Effector CD4-positive, alpha-beta T cell (primary cell): ENCODE data around the gene FER.
"Not testable (repeated sequence)": the region's sequence is repeated elsewhere in the genome, so short reads cannot be mapped to it uniquely, and the experiment has no call there.

Source experiments
- DNase-seq: peaks from one replicate; pipeline ENCODE4 v3.0.0-alpha.2; 2020

Gene FER

GRCh38 chr5:109141222-109142200 is 393.8 kb downstream of the FER start:
- DNase-seq = no peak

- DNase-seq = no peak
These were observed 395.3 kb downstream of the FER start for GRCh38 chr5:109143031-109143430.

- no peak for DNase-seq
These were observed 397.4 kb downstream of the FER start for GRCh38 chr5:109145139-109145538.

- no peak for DNase-seq
These were observed 398.9 kb downstream of the FER start for GRCh38 chr5:109146591-109146990.

- DNase-seq = no peak
These were observed 404.9 kb downstream of the FER start for GRCh38 chr5:109152565-109152964.

- no peak for DNase-seq
These were observed 407.9 kb downstream of the FER start for GRCh38 chr5:109155625-109156024.

GRCh38 chr5:109156885-109157284 is 409.2 kb downstream of the FER start:
- DNase-seq = no peak

- no peak for DNase-seq
These were observed 412.8 kb downstream of the FER start for GRCh38 chr5:109160468-109160867.

GRCh38 chr5:109161914-109162683 is 414.4 kb downstream of the FER start:
- DNase-seq = no peak

GRCh38 chr5:109163336-109163735 is 415.6 kb downstream of the FER start:
- DNase-seq = no peak

GRCh38 chr5:109164001-109164400 is 416.3 kb downstream of the FER start:
- no peak for DNase-seq

- DNase-seq = no peak
These were observed 419.9 kb downstream of the FER start for GRCh38 chr5:109167586-109167985.

- no peak for DNase-seq
These were observed 420.5 kb downstream of the FER start for GRCh38 chr5:109168151-109168550.

GRCh38 chr5:109170629-109171350 is 423.1 kb downstream of the FER start:
- no peak for DNase-seq

GRCh38 chr5:109171437-109172073 is 423.9 kb downstream of the FER start:
- not testable (repeated sequence) for DNase-seq

GRCh38 chr5:109173036-109173794 is 425.5 kb downstream of the FER start:
- no peak for DNase-seq

- DNase-seq = no peak
These were observed 429.5 kb downstream of the FER start for GRCh38 chr5:109177227-109177626.

GRCh38 chr5:109177782-109178181 is 430.1 kb downstream of the FER start:
- no peak for DNase-seq

GRCh38 chr5:109180668-109181067 is 433.0 kb downstream of the FER start:
- no peak for DNase-seq

GRCh38 chr5:109186759-109187158 is 439.1 kb downstream of the FER start:
- no peak for DNase-seq

GRCh38 chr5:109191153-109191558 is 443.5 kb downstream of the FER start:
- no peak for DNase-seq

- DNase-seq = no peak
These were observed 444.3 kb downstream of the FER start for GRCh38 chr5:109192027-109192426.
